Activated CD8-positive, alpha-beta memory T cell treated with anti-CD3 and anti-CD28 coated beads for 36 hours (primary cell): ENCODE measurements around the gene KLHL34. TPM values are rescaled to one million over a fixed set of nuclear protein-coding genes. Genes with fewer than 3 reads are reported as not detected.

Source experiments
- CTCF ChIA-PET: fragments of 350-600 bp; sonication (Branson Sonifier 250); formaldehyde crosslinking; loops from one replicate; lab custom pipeline; 2021; ENCODE audit warnings: antibody characterized with exemption; lab: Charles Lee
- POLR2A ChIA-PET: fragments of 350-600 bp; sonication (Branson Sonifier 250); formaldehyde crosslinking; loops from one replicate; lab custom pipeline; 2021; ENCODE audit warnings: antibody characterized with exemption; lab: Charles Lee
- total RNA-seq, 2 experiments: library from RNA; stranded (reverse); gene quantifications; one replicate each; pipeline ENCODE4 v1.2.3, GENCODE V29; 2021

Gene KLHL34
- total RNA-seq, 2 experiments from 2014 or later, result 0.36 to 0.40 TPM

GRCh38 chrX:21657318-21658151 lies 595 bp downstream of the KLHL34 start:
- ChIA-PET CTCF (no interaction called here), POLR2A (no interaction called here)

GRCh38 chrX:21656587-21657317 lies 1.4 kb downstream of the KLHL34 start:
- POLR2A ChIA-PET, result no interaction called here
- CTCF ChIA-PET, result no interaction called here

- CTCF ChIA-PET, result no interaction called here
- POLR2A ChIA-PET, result no interaction called here
Observed at GRCh38 chrX:21655901-21656586, 2.1 kb downstream of the KLHL34 start.

GRCh38 chrX:21645886-21646285 lies 12.2 kb downstream of the KLHL34 start:
- ChIA-PET POLR2A (no interaction called here), CTCF (no interaction called here)

GRCh38 chrX:21645431-21645830 lies 12.7 kb downstream of the KLHL34 start:
- ChIA-PET POLR2A (no interaction called here), CTCF (no interaction called here)

- POLR2A ChIA-PET, result no interaction called here
- CTCF ChIA-PET, result no interaction called here
Observed at GRCh38 chrX:21639775-21640174, 18.4 kb downstream of the KLHL34 start.

GRCh38 chrX:21638311-21638710 lies 19.8 kb downstream of the KLHL34 start:
- POLR2A ChIA-PET, result no interaction called here
- CTCF ChIA-PET, result no interaction called here

GRCh38 chrX:21632027-21632426 lies 26.1 kb downstream of the KLHL34 start:
- CTCF ChIA-PET, result no interaction called here
- POLR2A ChIA-PET, result no interaction called here

GRCh38 chrX:21623778-21624501 lies 34.2 kb downstream of the KLHL34 start:
- POLR2A ChIA-PET, result no interaction called here

GRCh38 chrX:21620234-21620633 lies 37.9 kb downstream of the KLHL34 start:
- ChIA-PET CTCF (no interaction called here), POLR2A (no interaction called here)

More at GRCh38 chrX:21623778-21624501, 34.2 kb downstream of the KLHL34 start:
- CTCF ChIA-PET, result interaction anchor here (0.6 kb wide), 1 partner anchor 358 kb away, joined by 4 read pairs; no protein-coding TSS in a partner anchor

- CTCF ChIA-PET, result no interaction called here
- POLR2A ChIA-PET, result no interaction called here
Observed at GRCh38 chrX:21616386-21616785, 41.7 kb downstream of the KLHL34 start.

- ChIA-PET CTCF (no interaction called here), POLR2A (no interaction called here)
Observed at GRCh38 chrX:21612154-21612553, 46.0 kb downstream of the KLHL34 start.

- ChIA-PET CTCF (no interaction called here), POLR2A (no interaction called here)
Observed at GRCh38 chrX:21610168-21610567, 48.0 kb downstream of the KLHL34 start.

- ChIA-PET CTCF (no interaction called here), POLR2A (no interaction called here)
Observed at GRCh38 chrX:21606002-21606401, 52.1 kb downstream of the KLHL34 start.

Other genes with a start within 250 kb of the KLHL34 start
- gene SMPX, start 99.8 kb upstream of the KLHL34 start, total RNA-seq, result not detected
- gene MBTPS2, start 181.3 kb upstream of the KLHL34 start, total RNA-seq, result 10 to 100 TPM; 10.6 to 10.9 TPM
- gene YY2, start 197.7 kb upstream of the KLHL34 start, total RNA-seq, result 1 to 10 TPM; 2.0 to 2.1 TPM